Measurements from ENCODE around the gene TMEM179B.

GRCh38 chr11:62774407-62774806 is 12.8 kb upstream of the TMEM179B start:
- TF ChIP-seq CTCF (IDR thresholded peaks at IDR 0.05; ENCODE audit: low read depth, low read length) (no peak), EZH2phosphoT487 (IDR thresholded peaks at IDR 0.05; ENCODE audit: low read depth) (no peak)

Data from OCI-LY3 (cell line).